Right kidney (tissue), 1 donor: ENCODE results near the gene ATP5PO.
"Not testable (repeated sequence)": the region's sequence is repeated elsewhere in the genome, so short reads cannot be mapped to it uniquely, and the experiment has no call there.

Source experiments
- DNase-seq: peaks from one replicate; pipeline ENCODE4 v3.0.0-alpha.2; 2016

ATP5PO gene

DNA sequence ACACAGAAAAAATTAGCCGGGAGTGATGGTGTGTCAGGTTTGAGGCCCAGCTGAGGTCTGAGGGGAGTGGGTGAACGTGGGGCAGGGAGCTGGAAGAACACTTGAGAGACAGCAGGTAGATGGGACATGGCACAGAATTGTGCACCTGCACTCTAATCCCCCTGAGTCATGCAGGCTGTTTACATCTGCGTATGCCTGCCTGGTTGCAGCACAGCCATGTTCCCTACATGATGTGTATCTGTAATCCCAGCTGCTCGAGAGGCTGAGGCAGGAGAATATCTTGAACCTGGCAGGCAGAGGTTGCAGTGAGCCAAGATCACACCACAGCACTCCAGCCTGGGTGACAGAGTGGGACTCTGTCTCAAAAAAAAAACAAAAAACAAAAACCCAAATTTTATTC is 44.8 kb downstream of the ATP5PO start:
- no peak for DNase-seq

DNA sequence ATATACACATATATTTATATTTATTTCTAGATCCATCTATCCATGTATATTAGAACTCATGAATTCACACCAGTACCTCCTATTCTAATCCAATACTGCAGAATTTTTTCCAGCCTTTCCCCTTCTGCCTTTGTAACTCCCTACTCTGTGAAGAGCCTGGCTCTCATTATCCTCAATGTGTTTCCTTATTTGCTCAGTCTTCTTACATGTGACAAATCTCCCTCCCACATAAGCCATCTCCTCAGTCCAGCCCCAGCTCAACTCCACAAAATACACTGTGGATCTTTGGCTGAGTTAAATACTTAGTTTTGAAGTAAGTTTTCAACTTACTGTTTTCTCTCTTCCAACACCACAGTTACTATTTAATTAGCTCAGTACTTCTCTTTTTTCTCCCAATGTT is 45.7 kb downstream of the ATP5PO start:
- no peak for DNase-seq

DNA sequence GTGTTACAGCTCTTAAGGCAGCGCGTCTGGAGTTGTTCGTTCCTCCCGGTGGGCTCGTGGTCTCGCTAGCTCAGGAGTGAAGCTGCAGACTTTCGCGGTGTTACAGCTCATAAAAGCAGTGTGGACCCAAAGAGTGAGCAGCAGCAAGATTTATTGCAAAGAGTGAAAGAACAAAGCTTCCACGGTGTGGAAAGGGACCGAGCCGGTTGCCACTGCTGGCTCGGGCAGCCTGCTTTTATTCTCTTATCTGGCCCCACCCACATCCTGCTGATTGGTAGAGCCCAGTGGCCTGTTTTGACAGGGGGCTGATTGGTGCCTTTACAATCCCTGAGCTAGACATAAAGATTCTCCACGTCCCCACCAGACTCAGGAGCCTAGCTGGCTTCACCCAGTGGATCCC is 47.7 kb downstream of the ATP5PO start:
- not testable (repeated sequence) for DNase-seq

DNA sequence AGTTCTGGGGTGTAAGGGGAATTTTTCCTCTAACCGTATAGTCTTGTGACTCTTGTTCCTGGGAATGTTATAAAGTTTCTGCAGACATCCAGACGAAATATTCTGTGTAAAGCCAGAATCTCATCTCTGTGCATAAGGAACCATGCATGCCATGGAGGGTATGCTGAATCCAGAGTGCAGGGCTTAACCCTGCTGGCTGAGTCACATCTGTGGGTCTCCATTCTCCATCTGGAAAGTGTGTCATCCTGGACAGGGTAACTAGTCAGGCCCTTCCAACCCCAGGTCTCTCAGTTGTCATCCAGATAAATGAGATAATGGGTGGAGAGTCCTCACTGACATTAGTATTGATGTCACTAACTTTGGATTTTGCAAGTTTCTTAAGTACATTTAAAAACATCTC is 48.8 kb downstream of the ATP5PO start:
- no peak for DNase-seq

DNA sequence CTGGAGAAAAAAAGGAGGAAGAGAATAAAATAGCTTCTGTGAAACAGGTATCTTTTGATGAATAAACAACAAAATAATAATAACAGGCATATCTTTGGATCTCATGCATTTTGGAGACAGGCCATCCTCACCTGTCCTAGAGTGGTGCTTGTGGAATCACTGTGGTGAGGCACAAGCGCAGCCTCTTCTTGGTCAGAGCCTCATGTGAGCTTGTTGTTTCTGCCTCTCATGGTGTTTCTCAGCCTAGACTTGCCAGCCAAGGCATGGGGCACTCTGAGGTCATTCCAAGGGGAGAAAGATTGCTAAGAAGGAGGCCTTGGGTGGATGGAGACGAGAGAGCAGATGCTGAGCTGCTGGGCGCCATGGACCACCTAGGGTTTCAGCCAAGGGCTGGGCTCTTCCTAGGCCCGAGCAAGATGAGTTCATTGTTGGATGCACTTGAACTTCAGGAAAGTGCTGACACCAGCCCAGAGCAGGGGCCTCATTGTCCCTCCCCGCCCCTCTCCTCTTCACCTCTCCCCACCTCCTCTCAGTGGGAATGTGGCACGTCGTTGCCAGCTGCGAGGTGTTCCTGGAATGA is 49.5 kb downstream of the ATP5PO start:
- DNase-seq, result no peak

DNA sequence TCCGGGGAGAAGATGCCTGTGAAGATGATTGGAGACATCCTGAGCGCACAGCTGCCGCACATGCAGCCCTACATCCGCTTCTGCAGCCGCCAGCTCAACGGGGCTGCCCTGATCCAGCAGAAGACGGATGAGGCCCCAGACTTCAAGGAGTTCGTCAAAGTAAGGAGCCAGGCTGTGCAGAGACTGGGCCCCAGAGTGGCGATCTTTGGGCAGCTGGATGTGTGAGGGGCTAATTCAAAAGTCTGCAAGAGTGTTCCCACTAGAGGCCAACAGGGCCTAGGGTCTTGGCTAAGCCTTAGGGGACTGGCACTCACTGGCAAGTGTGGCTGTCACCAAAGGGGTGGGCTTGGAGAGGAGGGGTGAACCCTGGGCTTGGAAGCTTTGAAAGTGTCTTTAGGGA is 50.4 kb downstream of the ATP5PO start:
- no peak for DNase-seq

DNA sequence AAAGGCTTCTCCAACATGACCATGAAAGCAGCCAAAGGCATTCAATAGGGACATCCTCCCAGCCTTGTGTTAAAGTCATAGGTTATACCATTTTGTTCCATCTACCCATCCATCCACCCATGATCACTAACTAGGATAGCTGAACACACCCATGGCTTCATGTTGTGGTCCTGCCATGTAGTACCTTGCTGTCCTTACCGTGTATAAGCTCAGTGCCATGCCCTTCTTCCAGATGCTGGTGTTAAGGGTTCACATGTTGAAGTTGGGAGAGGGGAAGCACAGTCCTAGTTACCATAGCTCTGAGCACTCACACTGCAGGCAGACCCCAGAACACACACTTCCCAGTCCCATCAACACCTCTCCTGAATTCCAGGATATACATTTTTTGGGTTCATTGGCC is 51.5 kb downstream of the ATP5PO start:
- no peak for DNase-seq

DNA sequence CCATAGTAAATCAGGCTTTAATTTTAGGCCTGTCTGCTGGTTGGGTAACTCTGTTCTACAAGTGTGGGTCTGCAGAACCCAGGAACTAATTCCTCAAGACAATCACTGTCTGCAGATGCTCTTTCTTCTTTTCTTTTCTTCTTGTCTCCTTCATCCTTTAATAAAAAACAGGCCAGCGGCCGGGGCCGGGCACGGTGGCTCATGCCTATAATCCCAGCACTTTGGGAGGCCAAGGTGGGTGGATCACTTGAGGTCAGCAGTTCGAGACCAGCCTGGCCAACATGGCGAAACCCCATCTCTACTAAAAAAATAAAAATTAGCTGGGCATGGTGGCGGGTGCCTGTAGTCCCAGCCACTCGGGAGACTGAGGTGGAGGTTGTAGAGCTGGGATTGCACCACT is 52.4 kb downstream of the ATP5PO start:
- not testable (repeated sequence) for DNase-seq

DNA sequence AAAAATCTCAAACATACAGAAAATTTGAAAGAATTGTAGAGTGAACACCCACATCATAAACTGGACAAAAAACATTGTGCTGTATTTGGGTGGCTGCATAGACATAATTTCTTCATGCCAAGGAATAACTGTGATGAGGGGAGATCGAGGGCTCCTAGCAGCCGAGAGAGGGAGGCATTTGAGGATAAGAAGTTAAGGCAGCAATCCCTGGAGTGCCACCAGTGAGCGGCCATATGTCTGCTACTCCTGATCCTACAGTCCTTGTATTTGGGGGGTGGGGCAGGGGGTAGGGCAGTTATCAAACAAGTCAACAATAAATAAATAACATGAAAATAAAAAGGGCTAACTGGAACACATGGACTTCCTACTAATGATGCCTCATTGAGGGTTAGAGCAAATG is 54.5 kb downstream of the ATP5PO start:
- DNase-seq, result no peak

DNA sequence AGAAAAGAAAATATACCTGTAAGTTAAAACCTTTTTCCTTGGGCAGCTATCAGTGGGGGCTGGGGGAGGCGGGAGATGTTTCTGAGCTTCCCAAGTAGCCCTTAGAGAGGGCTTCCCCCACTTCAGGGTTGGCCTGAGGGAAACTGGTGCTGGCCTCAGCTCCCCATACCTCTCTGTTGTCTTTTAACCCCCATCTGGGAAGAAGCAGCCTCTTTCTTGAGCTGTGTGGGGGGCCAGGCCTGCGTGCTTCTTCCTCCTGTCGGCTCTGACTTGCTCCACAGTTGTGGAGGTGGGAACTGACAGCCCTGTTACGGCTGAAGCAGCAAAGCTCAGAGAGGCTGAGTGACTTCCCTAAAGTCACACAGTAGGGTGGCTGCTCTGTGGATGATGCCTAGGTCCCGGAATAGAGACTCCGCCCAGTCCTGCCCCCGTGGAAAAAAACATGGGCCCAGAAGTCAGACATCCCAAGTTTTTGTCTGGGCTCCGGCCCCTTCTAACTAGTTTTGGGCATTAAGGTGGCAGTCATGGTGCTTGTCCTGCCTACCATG is 55.2 kb downstream of the ATP5PO start:
- no peak for DNase-seq

DNA sequence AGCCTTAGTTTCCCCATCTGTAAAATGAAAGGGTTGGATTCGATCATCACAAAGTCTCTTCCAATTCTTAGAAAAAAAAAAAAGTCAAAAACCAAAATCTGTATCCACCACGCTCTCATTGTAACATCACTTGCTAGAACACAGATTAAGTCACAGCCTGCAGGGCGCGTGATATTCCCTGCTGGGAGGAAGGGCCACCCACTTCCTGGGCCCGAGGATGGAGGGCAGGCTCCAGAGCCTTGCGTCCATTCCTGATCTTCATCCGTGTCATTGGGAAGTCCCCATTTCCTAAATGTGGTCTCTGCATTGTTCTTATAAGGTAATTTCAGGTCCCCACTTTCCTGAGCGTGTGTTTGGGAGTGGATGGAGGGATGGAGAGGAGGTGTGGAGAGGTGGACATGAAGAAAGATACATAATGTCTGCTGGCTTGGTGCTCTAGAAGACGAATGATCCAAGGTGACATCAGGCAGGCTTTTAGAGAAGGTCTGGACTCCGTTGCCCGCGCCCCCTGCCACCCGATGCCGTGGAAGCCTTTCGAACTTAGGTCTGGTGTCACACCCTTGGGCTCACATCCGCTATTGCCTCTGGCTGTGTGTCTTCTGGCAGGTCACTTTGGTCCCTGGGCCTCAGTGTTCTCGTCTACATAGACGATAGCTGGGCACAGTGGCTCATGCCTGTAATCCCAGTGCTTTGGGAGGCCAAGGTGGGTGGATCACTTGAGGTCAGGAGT is 56.1 kb downstream of the ATP5PO start:
- no peak for DNase-seq

DNA sequence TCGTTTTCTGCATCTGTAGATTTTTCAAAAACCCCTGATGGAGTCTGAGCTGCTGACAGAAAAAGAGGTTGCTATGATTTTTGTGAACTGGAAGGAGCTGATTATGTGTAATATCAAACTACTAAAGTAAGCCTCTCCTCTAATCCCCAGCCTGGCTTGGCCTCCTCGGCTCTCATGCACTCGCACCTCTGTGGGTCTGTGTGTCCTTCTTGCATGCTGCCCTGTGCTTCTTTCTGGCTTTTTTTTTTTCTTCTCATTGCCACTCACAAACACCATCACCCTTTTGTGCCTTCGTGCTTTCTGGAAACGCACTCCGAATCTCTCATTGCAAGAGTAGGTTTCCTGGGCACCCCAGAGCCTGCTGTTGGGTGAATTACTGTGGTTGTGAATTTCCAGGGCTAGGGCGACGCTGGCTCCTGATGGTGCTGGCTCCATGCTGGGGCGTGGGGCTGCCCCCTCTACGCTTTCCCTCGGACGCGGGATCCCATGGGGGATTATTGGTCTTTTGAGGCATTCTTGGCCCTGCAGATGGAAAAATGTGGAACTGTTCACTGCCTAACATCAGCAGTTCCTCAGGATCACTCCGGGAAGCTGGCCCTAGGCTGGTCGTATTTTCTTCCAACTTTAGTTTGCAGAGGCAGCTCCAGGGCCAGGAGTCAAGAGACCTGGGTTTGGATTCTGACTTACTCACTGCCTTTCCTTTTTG is 56.8 kb downstream of the ATP5PO start:
- DNase-seq, result no peak

DNA sequence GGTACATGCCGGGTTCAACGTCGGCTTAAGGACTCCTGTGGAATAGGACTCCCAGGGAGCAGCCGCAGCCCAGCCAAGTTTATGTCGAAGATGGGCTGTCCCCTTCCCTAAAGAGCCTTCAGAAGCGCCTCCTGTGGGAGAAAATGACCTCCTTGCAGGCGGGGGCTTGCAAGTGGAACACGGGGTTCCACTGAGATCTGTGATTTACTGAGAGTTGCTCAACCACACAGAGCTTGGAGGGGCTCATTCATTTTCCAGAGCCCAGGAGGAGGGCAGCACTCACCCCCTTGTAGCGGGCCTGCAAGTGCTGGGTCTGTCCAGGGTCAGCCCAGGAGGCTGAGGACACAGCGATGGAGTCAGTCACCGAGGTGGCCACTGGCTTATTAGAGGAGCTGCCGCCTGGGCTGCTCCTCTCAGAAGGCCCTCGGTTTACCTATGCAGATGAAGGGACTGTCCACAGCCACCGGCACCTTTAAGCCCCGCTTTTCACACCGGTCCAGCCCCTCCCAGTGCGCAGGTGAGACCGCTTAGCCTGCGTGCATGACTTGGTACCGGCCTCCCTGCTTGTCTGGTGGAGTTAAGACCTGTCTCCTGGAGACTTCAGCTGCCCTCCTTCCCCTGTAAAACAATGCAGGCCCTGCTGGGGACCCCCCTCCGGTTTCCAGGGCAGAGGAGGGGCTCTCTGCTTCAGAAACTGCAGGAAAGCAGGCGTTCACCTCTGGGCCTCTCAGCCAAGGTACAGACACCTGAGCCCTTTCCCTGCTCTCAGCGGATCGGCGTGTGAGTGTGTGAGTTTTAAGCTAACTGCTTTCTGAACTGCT is 57.5 kb downstream of the ATP5PO start:
- DNase-seq, result no peak

DNA sequence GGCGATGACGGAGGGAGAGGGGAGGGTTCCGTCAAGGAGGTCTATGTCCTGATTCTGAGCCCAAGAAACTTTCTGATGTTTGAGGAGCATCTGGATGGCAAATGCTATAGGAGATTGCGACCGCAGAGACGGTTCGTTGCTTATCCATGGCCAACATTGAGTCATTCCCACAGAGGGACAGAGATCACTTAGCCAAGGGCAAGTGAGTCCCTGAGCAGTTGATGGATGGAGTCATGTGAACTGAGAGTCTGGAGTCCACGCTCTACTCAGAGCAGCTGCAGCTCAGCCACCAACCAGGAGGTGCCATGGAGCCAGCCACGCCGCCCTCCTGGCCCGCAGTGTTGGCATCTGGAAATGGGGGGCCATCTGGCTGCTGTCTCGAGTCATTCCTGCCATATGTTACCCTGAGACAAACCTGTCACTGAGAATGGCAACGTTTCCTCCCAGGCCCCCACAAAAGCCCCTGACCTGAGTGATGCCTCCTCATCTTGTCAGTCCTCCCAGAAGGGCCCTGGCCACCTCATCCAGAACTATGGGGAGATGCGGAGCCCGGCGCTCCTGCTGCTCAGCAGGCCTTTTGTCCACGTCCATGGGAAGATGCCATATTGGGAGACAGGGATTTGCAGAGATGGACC is 58.6 kb downstream of the ATP5PO start:
- no peak for DNase-seq

DNA sequence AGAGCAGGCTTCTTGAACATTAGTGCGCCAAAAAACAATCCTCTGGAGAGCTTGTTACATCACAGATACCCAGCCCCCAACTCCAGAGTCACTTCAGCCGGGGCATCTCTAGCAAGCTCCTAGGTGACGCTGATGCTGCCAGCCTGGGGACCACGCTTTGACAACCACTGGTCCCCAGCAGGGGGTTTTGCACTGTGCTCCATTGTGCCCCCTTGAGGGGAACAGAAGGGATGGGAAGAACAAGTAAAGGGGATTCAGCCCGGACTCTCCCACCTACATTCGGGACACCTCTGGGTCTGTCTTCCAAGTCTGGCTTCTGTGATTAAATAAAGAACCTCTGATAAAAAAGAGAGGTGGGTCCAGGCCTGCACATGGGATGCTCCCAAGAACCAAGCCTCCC is 60.4 kb downstream of the ATP5PO start:
- no peak for DNase-seq

DNA sequence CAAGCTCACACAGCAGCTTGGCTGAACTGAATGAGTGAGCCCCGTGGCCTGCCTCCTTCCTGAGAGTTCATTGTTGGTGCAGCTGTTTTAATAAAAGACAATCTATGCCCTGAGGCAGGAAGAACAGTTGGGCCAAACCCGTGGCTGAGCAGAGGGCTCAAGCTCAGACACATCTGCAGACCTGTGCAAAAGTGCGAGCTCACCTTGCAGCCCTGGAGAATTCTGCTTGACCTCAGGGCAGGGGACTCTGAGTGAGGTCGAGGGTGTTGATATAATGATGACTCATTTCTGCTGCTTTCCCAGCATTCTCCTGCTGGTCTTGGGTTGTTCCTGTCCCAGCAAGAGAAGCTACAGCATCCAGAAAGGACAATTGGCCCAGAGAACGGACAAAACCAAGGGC is 61.0 kb downstream of the ATP5PO start:
- no peak for DNase-seq
